A549 treated with Hydrocortisone at 1 μM for 4 hours (cell line): ENCODE results near the gene HOXD12. TPM values are rescaled to one million over a fixed set of nuclear protein-coding genes. Genes with fewer than 3 reads are reported as not detected.

ENCODE experiments used
- total RNA-seq: library from RNA; stranded (reverse); fragments of 200-300 nt; extraction: Qiagen RNA extraction; gene quantifications from 5 replicates; pipeline ENCODE4 v1.2.3, GENCODE V29; 2022

HOXD12 gene
- total RNA-seq, result not detected in 5 replicates

GRCh38 chr2:176099728-176100546 lies at the start of gene HOXD12:
Gene HOXD12, plus strand, starts transcription at chr2:176099795. Its CDS starts 7 bp downstream, at chr2:176099802.

GRCh38 chr2:176083796-176084261 lies 15.8 kb upstream of the HOXD12 start, which contains the start of gene EVX2:
Gene EVX2, minus strand, starts transcription at chr2:176083962. Its CDS starts 186 bp downstream, at chr2:176083776.

GRCh38 chr2:176092270-176093144 lies 7.1 kb upstream of the HOXD12 start, which contains the start of gene HOXD13:
Gene HOXD13, plus strand, starts transcription at chr2:176092721. Its CDS starts 170 bp downstream, at chr2:176092891.

GRCh38 chr2:176106581-176107539 lies 7.3 kb downstream of the HOXD12 start, which contains the start of gene HOXD11:
Gene HOXD11, plus strand, starts transcription at chr2:176107280. Its CDS starts 76 bp downstream, at chr2:176107356.

GRCh38 chr2:176115883-176116813 lies 16.6 kb downstream of the HOXD12 start, which contains the start of gene HOXD10:
Gene HOXD10, plus strand, starts transcription at chr2:176116778. Its CDS starts 56 bp downstream, at chr2:176116834.

GRCh38 chr2:176122683-176123410 lies 23.3 kb downstream of the HOXD12 start, which contains the start of gene HOXD9:
Gene HOXD9, plus strand, starts transcription at chr2:176122719. Its CDS starts 50 bp downstream, at chr2:176122769.

GRCh38 chr2:176128982-176129796 lies 29.6 kb downstream of the HOXD12 start, which contains the start of gene HOXD8:
Gene HOXD8, plus strand, starts transcription at chr2:176129705. Its CDS starts 662 bp downstream, at chr2:176130367.

GRCh38 chr2:176151442-176152287 lies 52.1 kb downstream of the HOXD12 start, which contains the start of gene HOXD4:
Gene HOXD4, plus strand, starts transcription at chr2:176151550. Its CDS starts 84 bp downstream, at chr2:176151634.

Other genes starting within 250 kb of the HOXD12 start
- 9.5 to 14.3 TPM (median 12.3 TPM) in 5 replicates for gene LNPK, start 97.5 kb upstream of the HOXD12 start, total RNA-seq
- not detected in 5 replicates for gene EVX2, start 15.8 kb upstream of the HOXD12 start, total RNA-seq
- 0.13 to 0.26 TPM (median 0.15 TPM) in 5 replicates for gene HOXD13, start 7.1 kb upstream of the HOXD12 start, total RNA-seq
- 5.5 to 6.7 TPM (median 6.2 TPM) in 5 replicates for gene HOXD11, start 7.5 kb downstream of the HOXD12 start, total RNA-seq
- 4.2 to 5.9 TPM (median 5.8 TPM) in 5 replicates for gene HOXD10, start 17.0 kb downstream of the HOXD12 start, total RNA-seq
- gene HOXD9, start 22.9 kb downstream of the HOXD12 start, total RNA-seq, result 0.58 to 1.7 TPM (median 1.1 TPM) in 5 replicates
- 4.7 to 6.0 TPM (median 5.3 TPM) in 5 replicates for gene HOXD8, start 29.9 kb downstream of the HOXD12 start, total RNA-seq
- gene HOXD4, start 51.8 kb downstream of the HOXD12 start, total RNA-seq, result 0.14 to 0.61 TPM (median 0.39 TPM) in 5 replicates
- gene HOXD3, start 57.5 kb downstream of the HOXD12 start, total RNA-seq, result 0.08 to 0.18 TPM (median 0.17 TPM) in 4 of 5 replicates, not detected in the other
- 0.15 to 0.27 TPM (median 0.22 TPM) in 5 replicates for gene HOXD1, start 88.9 kb downstream of the HOXD12 start, total RNA-seq
- gene MTX2, start 169.6 kb downstream of the HOXD12 start, total RNA-seq, result 39.4 to 43.7 TPM (median 41.9 TPM) in 5 replicates